GM12891 (cell line): ENCODE data around the gene PGAP3.

Experiments
- POLR2A ChIP-seq: IDR thresholded peaks from 2 replicates; pipeline ENCODE4 v1.6.1; 2011; ENCODE audit warnings: low read depth, low read length, control low read depth
- POLR2AphosphoS5 ChIP-seq: IDR thresholded peaks from 2 replicates; pipeline ENCODE4 v1.6.1; 2011; ENCODE audit warnings: low read depth, low read length, control low read depth
- POU2F2 ChIP-seq: IDR thresholded peaks from 2 replicates; pipeline ENCODE4 v1.6.1; 2011; ENCODE audit warnings: low read depth, mild to moderate bottlenecking, control low read depth, low read length, moderate library complexity
- TAF1 ChIP-seq: IDR thresholded peaks from 2 replicates; pipeline ENCODE4 v1.6.1; 2011; ENCODE audit warnings: low read depth, low read length, control low read depth

- TF ChIP-seq POU2F2 (no peak), TAF1 (no peak), POLR2AphosphoS5 (no peak), POLR2A (no peak)
These were observed 53.4 kb downstream of the PGAP3 start for GRCh38 chr17:39634384-39634871.
